ENCODE measurements around the gene PAFAH1B2.
"Not testable (repeated sequence)": the region's sequence is repeated elsewhere in the genome, so short reads cannot be mapped to it uniquely, and the experiment has no call there.

Gene PAFAH1B2

GRCh38 chr11:117204283-117205080 lies 60.4 kb downstream of the PAFAH1B2 start:
- WGBS, 2 donors (ENCODE audit: extremely low coverage in 2 of 2, insufficient read length in 2 of 2, insufficient replicate concordance in 1 of 2) = no CpG with 5 or more reads among the region's 17 CpGs
- Histone ChIP-seq H2AK5ac (ENCODE audit: low read depth, low read length) (no peak overlapping the region), H3K18ac (ENCODE audit: low read length) (no peak overlapping the region), H3K9me3 (replicated peaks in 1 of 2; ENCODE audit: control insufficient read depth in 2 of 2, insufficient read depth in 1 of 2, low read depth in 1 of 2, low read length in 2 of 2) (no peaks in the 10 kb centered on the region), H3K14ac (ENCODE audit: low read length) (no peak overlapping the region), H3K79me1 (ENCODE audit: low read depth, low read length) (no peaks in the 10 kb centered on the region), H2BK15ac (ENCODE audit: low read length) (no peak overlapping the region), H3K36me3 (replicated peaks in 1 of 2; ENCODE audit: control insufficient read depth in 2 of 2, insufficient read depth in 2 of 2, low read length in 2 of 2) (peaks cover 16 to 19% of the 10 kb centered on the region in 2 donors), H3K23ac (ENCODE audit: low read depth, low read length, poor library complexity) (peak overlapping the region; percentile 29), H3K27ac (replicated peaks; ENCODE audit: low read length) (no peak overlapping the region), H4K8ac (ENCODE audit: low read depth, low read length) (no peak overlapping the region), H3K4me3 (ENCODE audit: low read length in 2 of 2) (no peak overlapping the region), H3K9ac (ENCODE audit: low read depth, low read length, poor library complexity) (no peak overlapping the region), H2BK5ac (ENCODE audit: low read length) (no peak overlapping the region), H3K4ac (ENCODE audit: low read length) (no peak overlapping the region), H2BK120ac (ENCODE audit: low read depth, low read length) (no peak overlapping the region), H3K4me1 (ENCODE audit: control insufficient read depth in 2 of 2, insufficient read depth in 1 of 2, low read depth in 1 of 2, low read length in 2 of 2) (peaks cover 3 to 22% of the 10 kb centered on the region in 2 donors), H2BK12ac (ENCODE audit: low read length) (no peak overlapping the region), H4K91ac (ENCODE audit: low read depth, low read length, poor library complexity) (no peak overlapping the region), H2AFZ (ENCODE audit: low read length) (no peak overlapping the region), H3K4me2 (ENCODE audit: insufficient read depth, low read length, poor library complexity, severe bottlenecking) (no peak overlapping the region), H3K27me3 (ENCODE audit: control insufficient read depth in 3 of 3, insufficient read depth in 3 of 3, low read depth in 1 of 3, low read length in 3 of 3) (no peaks in the 10 kb centered on the region)
- no peak for DNase-seq (ENCODE audit: low spot score)

- H4K91ac ChIP-seq (ENCODE audit: low read depth, low read length, poor library complexity) = no peak overlapping the region
- H3K79me1 ChIP-seq (ENCODE audit: low read depth, low read length) = no peaks in the 10 kb centered on the region
- no peak overlapping the region for H3K18ac ChIP-seq (ENCODE audit: low read length)
- no peak overlapping the region for H2BK120ac ChIP-seq (ENCODE audit: low read depth, low read length)
- no peak overlapping the region for H3K23ac ChIP-seq (ENCODE audit: low read depth, low read length, poor library complexity)
- H3K36me3 ChIP-seq (replicated peaks in 1 of 2; ENCODE audit: control insufficient read depth in 2 of 2, insufficient read depth in 2 of 2, low read length in 2 of 2) = peaks cover 16 to 19% of the 10 kb centered on the region in 2 donors
- no peaks in the 10 kb centered on the region for H3K27me3 ChIP-seq (ENCODE audit: control insufficient read depth in 3 of 3, insufficient read depth in 3 of 3, low read depth in 1 of 3, low read length in 3 of 3)
- H3K9me3 ChIP-seq (replicated peaks in 1 of 2; ENCODE audit: control insufficient read depth in 2 of 2, insufficient read depth in 1 of 2, low read depth in 1 of 2, low read length in 2 of 2) = no peaks in the 10 kb centered on the region
- H3K4ac ChIP-seq (ENCODE audit: low read length) = no peak overlapping the region
- WGBS, 2 donors (ENCODE audit: extremely low coverage in 2 of 2, insufficient read length in 2 of 2, insufficient replicate concordance in 1 of 2) = no CpG with 5 or more reads among the region's 11 CpGs
- H3K9ac ChIP-seq (ENCODE audit: low read depth, low read length, poor library complexity) = no peak overlapping the region
- H4K8ac ChIP-seq (ENCODE audit: low read depth, low read length) = no peak overlapping the region
- no peak overlapping the region for H2AK5ac ChIP-seq (ENCODE audit: low read depth, low read length)
- H3K27ac ChIP-seq (replicated peaks; ENCODE audit: low read length) = no peak overlapping the region
- H2BK15ac ChIP-seq (ENCODE audit: low read length) = no peak overlapping the region
- peaks cover 0 to 15% of the 10 kb centered on the region in 2 donors for H3K4me1 ChIP-seq (ENCODE audit: control insufficient read depth in 2 of 2, insufficient read depth in 1 of 2, low read depth in 1 of 2, low read length in 2 of 2)
- H3K14ac ChIP-seq (ENCODE audit: low read length) = no peak overlapping the region
- H3K4me2 ChIP-seq (ENCODE audit: insufficient read depth, low read length, poor library complexity, severe bottlenecking) = no peak overlapping the region
- H2BK12ac ChIP-seq (ENCODE audit: low read length) = no peak overlapping the region
- no peak overlapping the region for H2AFZ ChIP-seq (ENCODE audit: low read length)
- H2BK5ac ChIP-seq (ENCODE audit: low read length) = no peak overlapping the region
- DNase-seq (ENCODE audit: low spot score) = no peak
- peak overlapping the region in 1 of 2 donors; percentile 62 for H3K4me3 ChIP-seq (ENCODE audit: low read length in 2 of 2)
Measured at GRCh38 chr11:117205211-117205818, 61.2 kb downstream of the PAFAH1B2 start.

GRCh38 chr11:117206111-117206510 lies 62.0 kb downstream of the PAFAH1B2 start:
- not testable (repeated sequence) for H2AK5ac ChIP-seq (ENCODE audit: low read depth, low read length); H3K14ac ChIP-seq (ENCODE audit: low read length); H3K4me2 ChIP-seq (ENCODE audit: insufficient read depth, low read length, poor library complexity, severe bottlenecking); H2BK120ac ChIP-seq (ENCODE audit: low read depth, low read length); H3K18ac ChIP-seq (ENCODE audit: low read length); H3K27ac ChIP-seq (replicated peaks; ENCODE audit: low read length); H3K23ac ChIP-seq (ENCODE audit: low read depth, low read length, poor library complexity); H2AFZ ChIP-seq (ENCODE audit: low read length); H4K91ac ChIP-seq (ENCODE audit: low read depth, low read length, poor library complexity); H2BK12ac ChIP-seq (ENCODE audit: low read length); H2BK5ac ChIP-seq (ENCODE audit: low read length); H3K9me3 ChIP-seq (replicated peaks in 1 of 2; ENCODE audit: control insufficient read depth in 2 of 2, insufficient read depth in 1 of 2, low read depth in 1 of 2, low read length in 2 of 2); H3K4me3 ChIP-seq (ENCODE audit: low read length in 2 of 2); H4K8ac ChIP-seq (ENCODE audit: low read depth, low read length); H3K9ac ChIP-seq (ENCODE audit: low read depth, low read length, poor library complexity); H3K4me1 ChIP-seq (ENCODE audit: control insufficient read depth in 2 of 2, insufficient read depth in 1 of 2, low read depth in 1 of 2, low read length in 2 of 2); H3K4ac ChIP-seq (ENCODE audit: low read length); H3K79me1 ChIP-seq (ENCODE audit: low read depth, low read length); H2BK15ac ChIP-seq (ENCODE audit: low read length); DNase-seq (ENCODE audit: low spot score); H3K27me3 ChIP-seq (ENCODE audit: control insufficient read depth in 3 of 3, insufficient read depth in 3 of 3, low read depth in 1 of 3, low read length in 3 of 3)
- WGBS, 2 donors (ENCODE audit: extremely low coverage in 2 of 2, insufficient read length in 2 of 2, insufficient replicate concordance in 1 of 2) = no CpG with 5 or more reads among the region's 8 CpGs
- H3K36me3 ChIP-seq (replicated peaks in 1 of 2; ENCODE audit: control insufficient read depth in 2 of 2, insufficient read depth in 2 of 2, low read length in 2 of 2) = peaks cover 16 to 19% of the 10 kb centered on the region in 2 donors

GRCh38 chr11:117206859-117207258 lies 62.8 kb downstream of the PAFAH1B2 start:
- H2BK15ac ChIP-seq (ENCODE audit: low read length); H2BK120ac ChIP-seq (ENCODE audit: low read depth, low read length); H2AFZ ChIP-seq (ENCODE audit: low read length); H3K4me3 ChIP-seq (ENCODE audit: low read length in 2 of 2); H3K14ac ChIP-seq (ENCODE audit: low read length); H3K9ac ChIP-seq (ENCODE audit: low read depth, low read length, poor library complexity); H3K4ac ChIP-seq (ENCODE audit: low read length); H2AK5ac ChIP-seq (ENCODE audit: low read depth, low read length); DNase-seq (ENCODE audit: low spot score); H2BK12ac ChIP-seq (ENCODE audit: low read length); H3K27me3 ChIP-seq (ENCODE audit: control insufficient read depth in 3 of 3, insufficient read depth in 3 of 3, low read depth in 1 of 3, low read length in 3 of 3); H3K18ac ChIP-seq (ENCODE audit: low read length); H4K91ac ChIP-seq (ENCODE audit: low read depth, low read length, poor library complexity); H3K9me3 ChIP-seq (replicated peaks in 1 of 2; ENCODE audit: control insufficient read depth in 2 of 2, insufficient read depth in 1 of 2, low read depth in 1 of 2, low read length in 2 of 2); H3K79me1 ChIP-seq (ENCODE audit: low read depth, low read length); H2BK5ac ChIP-seq (ENCODE audit: low read length); H3K4me1 ChIP-seq (ENCODE audit: control insufficient read depth in 2 of 2, insufficient read depth in 1 of 2, low read depth in 1 of 2, low read length in 2 of 2); H3K4me2 ChIP-seq (ENCODE audit: insufficient read depth, low read length, poor library complexity, severe bottlenecking); H3K23ac ChIP-seq (ENCODE audit: low read depth, low read length, poor library complexity); H3K27ac ChIP-seq (replicated peaks; ENCODE audit: low read length); H4K8ac ChIP-seq (ENCODE audit: low read depth, low read length): not testable (repeated sequence)
- WGBS, 2 donors (ENCODE audit: extremely low coverage in 2 of 2, insufficient read length in 2 of 2, insufficient replicate concordance in 1 of 2) = no CpG with 5 or more reads among the region's 11 CpGs
- peaks cover 19% of the 10 kb centered on the region in 2 donors for H3K36me3 ChIP-seq (replicated peaks in 1 of 2; ENCODE audit: control insufficient read depth in 2 of 2, insufficient read depth in 2 of 2, low read length in 2 of 2)

Measured in neuronal stem cell (in vitro differentiated cells).